ENCODE measurements around the gene HOXA3.

HOXA3 gene

GRCh38 chr7:27101957-27102580 is 50.3 kb downstream of the HOXA3 start:
- no peak for DNase-seq (ENCODE audit: low read depth)

- DNase-seq (ENCODE audit: low read depth) = no peak
Measured at GRCh38 chr7:27101171-27101956, 51.0 kb downstream of the HOXA3 start.

- DNase-seq (ENCODE audit: low read depth) = no peak
Measured at GRCh38 chr7:27100694-27101170, 51.7 kb downstream of the HOXA3 start.

- no peak for DNase-seq (ENCODE audit: low read depth)
Measured at GRCh38 chr7:27099453-27100370, 52.7 kb downstream of the HOXA3 start.

GRCh38 chr7:27098578-27099451 is 53.6 kb downstream of the HOXA3 start:
- DNase-seq (ENCODE audit: low read depth) = no peak

- no peak for DNase-seq (ENCODE audit: low read depth)
Measured at GRCh38 chr7:27097686-27098577, 54.5 kb downstream of the HOXA3 start.

- DNase-seq (ENCODE audit: low read depth) = no peak
Measured at GRCh38 chr7:27096768-27097514, 55.4 kb downstream of the HOXA3 start.

GRCh38 chr7:27095897-27096767 is 56.3 kb downstream of the HOXA3 start, which contains the start of gene HOXA1:
Gene HOXA1, minus strand, starts transcription at chr7:27096000. Its CDS starts 88 bp downstream, at chr7:27095912.
- no peak for DNase-seq (ENCODE audit: low read depth)

- no peak for DNase-seq (ENCODE audit: low read depth)
Measured at GRCh38 chr7:27095050-27095896, 57.1 kb downstream of the HOXA3 start.

- no peak for DNase-seq (ENCODE audit: low read depth)
Measured at GRCh38 chr7:27094304-27095049, 57.9 kb downstream of the HOXA3 start.

GRCh38 chr7:27093184-27093895 is 59.0 kb downstream of the HOXA3 start:
- no peak for DNase-seq (ENCODE audit: low read depth)

- DNase-seq (ENCODE audit: low read depth) = no peak
Measured at GRCh38 chr7:27092819-27093110, 59.6 kb downstream of the HOXA3 start.

- DNase-seq (ENCODE audit: low read depth) = no peak
Measured at GRCh38 chr7:27091941-27092818, 60.2 kb downstream of the HOXA3 start.

- DNase-seq (ENCODE audit: low read depth) = no peak
Measured at GRCh38 chr7:27091105-27091504, 61.3 kb downstream of the HOXA3 start.
